A673 (cell line): ENCODE measurements around the gene CLASP1.

Experiments used
- EZH2 ChIP-seq: fragments of 200-600 bp; sonication (generic); IDR thresholded peaks from 2 replicates; pipeline ENCODE4 v1.6.1; 2017; ENCODE audit warnings: borderline replicate concordance, low read depth, mild to moderate bottlenecking, mixed read lengths, antibody characterized with exemption, low read length; ENCODE audit not compliant: poor library complexity, severe bottlenecking
- TF ChIP-seq, protein P1 (sequence below): fragments of 300-800, 200-600 bp; sonication (generic); conservative IDR thresholded peaks from 2 replicates; pipeline ENCODE4 v1.5.1; 2017; ENCODE audit warnings: low read depth, mild to moderate bottlenecking, antibody characterized with exemption, low read length, moderate library complexity, mixed read lengths

DNA sequence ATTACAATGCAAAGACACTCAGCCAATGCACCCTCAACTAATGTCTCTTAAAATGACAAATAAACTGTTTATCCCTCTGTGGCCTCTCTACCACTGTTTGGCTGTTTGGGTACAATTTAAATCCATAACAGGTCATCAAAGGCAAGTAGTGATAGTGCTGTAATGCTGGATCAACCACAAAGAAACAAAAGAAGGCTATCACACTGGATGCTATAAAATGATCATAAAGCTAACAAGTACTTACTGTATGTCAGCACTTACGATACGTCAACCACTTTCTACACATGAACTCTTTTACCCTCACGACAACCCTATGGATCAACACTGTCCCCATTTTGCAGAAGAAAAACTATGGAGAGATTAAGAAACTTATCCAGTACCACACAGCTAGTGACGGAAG is 64.5 kb downstream of the CLASP1 start:
- TF ChIP-seq, protein P1, sequence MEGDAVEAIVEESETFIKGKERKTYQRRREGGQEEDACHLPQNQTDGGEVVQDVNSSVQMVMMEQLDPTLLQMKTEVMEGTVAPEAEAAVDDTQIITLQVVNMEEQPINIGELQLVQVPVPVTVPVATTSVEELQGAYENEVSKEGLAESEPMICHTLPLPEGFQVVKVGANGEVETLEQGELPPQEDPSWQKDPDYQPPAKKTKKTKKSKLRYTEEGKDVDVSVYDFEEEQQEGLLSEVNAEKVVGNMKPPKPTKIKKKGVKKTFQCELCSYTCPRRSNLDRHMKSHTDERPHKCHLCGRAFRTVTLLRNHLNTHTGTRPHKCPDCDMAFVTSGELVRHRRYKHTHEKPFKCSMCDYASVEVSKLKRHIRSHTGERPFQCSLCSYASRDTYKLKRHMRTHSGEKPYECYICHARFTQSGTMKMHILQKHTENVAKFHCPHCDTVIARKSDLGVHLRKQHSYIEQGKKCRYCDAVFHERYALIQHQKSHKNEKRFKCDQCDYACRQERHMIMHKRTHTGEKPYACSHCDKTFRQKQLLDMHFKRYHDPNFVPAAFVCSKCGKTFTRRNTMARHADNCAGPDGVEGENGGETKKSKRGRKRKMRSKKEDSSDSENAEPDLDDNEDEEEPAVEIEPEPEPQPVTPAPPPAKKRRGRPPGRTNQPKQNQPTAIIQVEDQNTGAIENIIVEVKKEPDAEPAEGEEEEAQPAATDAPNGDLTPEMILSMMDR: no peak
- TF ChIP-seq EZH2: no peak
